ENCODE results near the gene PSME2.

Gene PSME2

GRCh38 chr14:24132976-24133375, 13.4 kb downstream of the PSME2 start:
- no peak for DNase-seq

GRCh38 chr14:24132061-24132685, 14.2 kb downstream of the PSME2 start:
- peak; percentile 21 for DNase-seq

- DNase-seq: no peak
Measured at GRCh38 chr14:24131549-24131966, 14.9 kb downstream of the PSME2 start.

GRCh38 chr14:24130717-24131548, 15.5 kb downstream of the PSME2 start:
- DNase-seq: no peak

GRCh38 chr14:24130380-24130716, 16.1 kb downstream of the PSME2 start, which contains the start of gene FITM1:
Gene FITM1, plus strand, starts transcription at chr14:24130659. Its CDS starts 905 bp downstream, at chr14:24131564.
- DNase-seq: no peak

- no peak for DNase-seq
Measured at GRCh38 chr14:24129410-24129998, 16.9 kb downstream of the PSME2 start.

GRCh38 chr14:24127673-24128072, 18.7 kb downstream of the PSME2 start:
- DNase-seq: no peak

- no peak for DNase-seq
Measured at GRCh38 chr14:24126939-24127338, 19.5 kb downstream of the PSME2 start.

- DNase-seq: no peak
Measured at GRCh38 chr14:24123424-24124417, 22.7 kb downstream of the PSME2 start.

GRCh38 chr14:24122898-24123297, 23.5 kb downstream of the PSME2 start:
- DNase-seq: no peak

- DNase-seq: no peak
Measured at GRCh38 chr14:24122416-24122815, 24.0 kb downstream of the PSME2 start.

GRCh38 chr14:24121210-24121609, 25.2 kb downstream of the PSME2 start:
- DNase-seq: no peak

- no peak for DNase-seq
Measured at GRCh38 chr14:24119691-24120090, 26.7 kb downstream of the PSME2 start.

GRCh38 chr14:24117179-24117578, 29.2 kb downstream of the PSME2 start:
- no peak for DNase-seq

- DNase-seq: no peak
Measured at GRCh38 chr14:24116128-24116814, 30.1 kb downstream of the PSME2 start.

GRCh38 chr14:24115422-24116127, 30.8 kb downstream of the PSME2 start:
- no peak for DNase-seq

GRCh38 chr14:24114532-24115421, 31.6 kb downstream of the PSME2 start, which contains the start of the genes DCAF11 and NRL:
Gene DCAF11, plus strand, starts transcription at chr14:24114777. Its CDS starts 818 bp downstream, at chr14:24115595.
Gene NRL, minus strand, starts transcription at chr14:24114949. Its CDS starts 32,101 bp downstream, at chr14:24082848.
- peak; percentile 99 for DNase-seq

- peak; percentile 74 for DNase-seq
Measured at GRCh38 chr14:24113801-24114531, 32.4 kb downstream of the PSME2 start.

GRCh38 chr14:24113379-24113800, 33.0 kb downstream of the PSME2 start:
- no peak for DNase-seq

Data from NCI-H2081 treated with DMSO at 0.1 percent for 48 hours (cell line).